GM12801 (cell line): Measurements from ENCODE around the gene CA12.

Experiments used
- CTCF ChIP-seq: IDR thresholded peaks from one replicate; pipeline ENCODE4 v1.5.1; 2011; ENCODE audit warnings: control low read depth; ENCODE audit not compliant: insufficient read length; ENCODE audit errors: extremely low read depth

The CA12 gene

GRCh38 chr15:63388511-63388910 is 6.9 kb upstream of the CA12 start:
- TF ChIP-seq CTCF = no peak

- no peak for TF ChIP-seq CTCF
Measured at GRCh38 chr15:63387748-63388493, 6.3 kb upstream of the CA12 start.

GRCh38 chr15:63385911-63386531 is 4.4 kb upstream of the CA12 start:
- TF ChIP-seq CTCF = no peak

GRCh38 chr15:63384906-63385305 is 3.3 kb upstream of the CA12 start:
- no peak for TF ChIP-seq CTCF

- TF ChIP-seq CTCF = no peak
Measured at GRCh38 chr15:63382966-63383710, 1.5 kb upstream of the CA12 start.

GRCh38 chr15:63380808-63381282 is 801 bp downstream of the CA12 start:
- TF ChIP-seq CTCF = no peak

- no peak for TF ChIP-seq CTCF
Measured at GRCh38 chr15:63380151-63380807, 1.4 kb downstream of the CA12 start.
